RWPE2 (cell line): ENCODE measurements around the gene ACBD4.

Source experiments
- ATAC-seq: fragments of 200-7000 bp; cut with Tn5 transposase; 3 replicates; pipeline ENCODE4 v1.9.1; 2021; ENCODE audit warnings: low read depth
- DNase-seq: peaks from one replicate; pipeline ENCODE4 v3.0.0-alpha.2; 2020; ENCODE audit warnings: low spot score
- H3K27ac ChIP-seq: fragments of 450-650 bp; 2 replicates; pipeline ENCODE4 v1.5.1; 2017; ENCODE audit warnings: mild to moderate bottlenecking; ENCODE audit not compliant: poor library complexity, severe bottlenecking
- H3K27me3 ChIP-seq: fragments of 250-450 bp; sonication (Bioruptor Pico); 2 replicates; pipeline ENCODE4 v1.5.1; 2021; ENCODE audit warnings: mild to moderate bottlenecking, moderate library complexity; ENCODE audit not compliant: insufficient read depth, poor library complexity, severe bottlenecking
- H3K36me3 ChIP-seq: fragments of 250-450 bp; sonication (Bioruptor Pico); 2 replicates; pipeline ENCODE4 v1.5.1; 2020; ENCODE audit warnings: low read depth, mild to moderate bottlenecking, moderate library complexity
- H3K4me1 ChIP-seq: fragments of 250-450 bp; sonication (Bioruptor Pico); 2 replicates; pipeline ENCODE4 v1.5.1; 2021; ENCODE audit warnings: mild to moderate bottlenecking, moderate library complexity; ENCODE audit not compliant: insufficient read depth, poor library complexity, severe bottlenecking
- H3K4me3 ChIP-seq: fragments of 250-450 bp; sonication (Bioruptor Pico); 2 replicates; pipeline ENCODE4 v1.5.1; 2021; ENCODE audit warnings: mild to moderate bottlenecking, moderate library complexity; ENCODE audit not compliant: severe bottlenecking
- H3K9me3 ChIP-seq: fragments of 250-450 bp; sonication (Bioruptor Pico); 2 replicates; pipeline ENCODE4 v1.5.1; 2021; ENCODE audit warnings: mild to moderate bottlenecking, moderate library complexity; ENCODE audit not compliant: severe bottlenecking
- TF ChIP-seq, protein P1 (sequence below): fragments of 450-650 bp; IDR thresholded peaks from one replicate; pipeline ENCODE4 v1.5.1; 2017; ENCODE audit warnings: mild to moderate bottlenecking, moderate library complexity; ENCODE audit not compliant: poor library complexity, severe bottlenecking

ACBD4 gene

DNA sequence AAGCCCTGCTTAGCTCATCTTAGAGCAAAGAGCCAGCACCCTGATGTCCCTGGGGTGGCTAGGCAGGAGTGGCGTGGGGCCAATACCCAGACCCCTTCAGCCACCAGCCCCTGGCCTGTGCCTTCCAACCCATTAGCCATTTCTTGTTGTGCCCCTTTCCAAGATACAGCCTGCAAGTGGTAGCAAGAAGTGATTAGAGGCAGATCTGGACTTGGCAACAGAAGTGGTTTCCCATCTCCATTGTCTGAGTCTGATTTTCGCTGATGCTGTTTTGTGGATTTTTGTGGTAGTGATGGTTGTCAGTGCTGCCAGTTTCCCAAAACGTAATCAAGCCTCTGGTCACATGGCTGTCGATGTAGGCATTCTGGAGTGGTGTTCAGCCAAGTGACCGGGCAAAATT is 28.9 kb upstream of the ACBD4 start:
- TF ChIP-seq, protein P1, sequence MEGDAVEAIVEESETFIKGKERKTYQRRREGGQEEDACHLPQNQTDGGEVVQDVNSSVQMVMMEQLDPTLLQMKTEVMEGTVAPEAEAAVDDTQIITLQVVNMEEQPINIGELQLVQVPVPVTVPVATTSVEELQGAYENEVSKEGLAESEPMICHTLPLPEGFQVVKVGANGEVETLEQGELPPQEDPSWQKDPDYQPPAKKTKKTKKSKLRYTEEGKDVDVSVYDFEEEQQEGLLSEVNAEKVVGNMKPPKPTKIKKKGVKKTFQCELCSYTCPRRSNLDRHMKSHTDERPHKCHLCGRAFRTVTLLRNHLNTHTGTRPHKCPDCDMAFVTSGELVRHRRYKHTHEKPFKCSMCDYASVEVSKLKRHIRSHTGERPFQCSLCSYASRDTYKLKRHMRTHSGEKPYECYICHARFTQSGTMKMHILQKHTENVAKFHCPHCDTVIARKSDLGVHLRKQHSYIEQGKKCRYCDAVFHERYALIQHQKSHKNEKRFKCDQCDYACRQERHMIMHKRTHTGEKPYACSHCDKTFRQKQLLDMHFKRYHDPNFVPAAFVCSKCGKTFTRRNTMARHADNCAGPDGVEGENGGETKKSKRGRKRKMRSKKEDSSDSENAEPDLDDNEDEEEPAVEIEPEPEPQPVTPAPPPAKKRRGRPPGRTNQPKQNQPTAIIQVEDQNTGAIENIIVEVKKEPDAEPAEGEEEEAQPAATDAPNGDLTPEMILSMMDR = no peak
- Histone ChIP-seq H3K4me3 (no peak overlapping the region), H3K4me1 (no peaks in the 10 kb centered on the region), H3K36me3 (peaks cover 86% of the 10 kb centered on the region), H3K9me3 (no peaks in the 10 kb centered on the region), H3K27me3 (no peaks in the 10 kb centered on the region), H3K27ac (no peak overlapping the region)
- no peak for DNase-seq
- ATAC-seq = no peak

DNA sequence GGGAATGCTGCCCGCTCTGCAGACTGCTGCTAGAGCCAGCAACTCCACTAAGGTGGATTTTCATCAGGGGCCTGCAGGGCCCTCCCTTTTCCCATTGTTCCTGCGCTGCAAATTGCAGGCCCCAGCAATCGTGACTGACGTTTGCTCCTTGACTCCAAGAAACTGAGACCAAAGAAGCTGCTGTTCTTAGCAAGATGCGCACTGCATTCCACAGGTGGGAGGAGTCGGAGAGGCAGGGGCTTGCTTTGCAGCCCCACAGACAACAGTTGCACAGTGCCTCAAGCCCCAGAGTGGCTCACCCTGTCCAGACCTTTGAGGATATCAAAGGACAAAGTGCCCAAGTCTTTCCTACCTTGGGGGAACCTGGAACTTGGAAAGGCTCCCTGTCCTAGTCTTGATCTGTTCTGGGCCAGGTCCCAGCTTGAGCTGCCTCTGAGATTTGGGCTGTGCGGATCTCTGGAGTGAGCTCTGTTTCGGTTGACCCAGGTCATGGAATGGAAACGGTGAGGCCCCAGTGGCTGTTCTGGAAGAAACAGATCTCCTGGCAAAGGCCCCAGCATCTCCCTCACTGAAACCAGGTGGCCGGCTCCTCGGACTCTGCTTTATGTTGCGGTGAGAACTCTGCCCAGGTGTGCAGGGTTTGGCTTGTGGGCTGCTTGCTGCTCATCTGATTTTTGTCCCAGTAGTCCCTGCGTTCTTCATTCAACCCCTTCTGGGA is 28.0 kb upstream of the ACBD4 start:
- DNase-seq (no peak), ATAC-seq (no peak)
- TF ChIP-seq, protein P1 = no peak
- H3K9me3 ChIP-seq = no peaks in the 10 kb centered on the region
- no peaks in the 10 kb centered on the region for H3K4me1 ChIP-seq
- no peaks in the 10 kb centered on the region for H3K27me3 ChIP-seq
- H3K4me3 ChIP-seq = no peak overlapping the region
- peaks cover 86% of the 10 kb centered on the region for H3K36me3 ChIP-seq
- no peak overlapping the region for H3K27ac ChIP-seq

DNA sequence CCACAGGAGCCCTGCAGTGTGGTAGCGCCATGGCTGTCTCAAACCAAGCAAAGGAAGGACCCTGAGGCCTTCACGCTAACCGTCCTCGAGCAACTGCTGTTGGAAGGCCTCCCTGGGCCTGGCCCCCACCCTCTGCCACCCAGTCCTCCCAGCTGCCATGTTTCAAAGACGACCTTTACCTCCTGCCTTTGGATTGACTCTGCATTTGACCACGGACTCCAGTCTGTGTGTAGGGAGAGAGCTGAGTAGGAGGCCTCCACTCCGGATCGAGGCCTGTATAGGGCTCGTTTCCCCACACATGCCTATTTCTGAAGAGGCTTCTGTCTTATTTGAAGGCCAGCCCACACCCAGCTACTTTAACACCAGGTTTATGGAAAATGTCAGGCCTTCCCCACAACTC is 27.4 kb upstream of the ACBD4 start:
- H3K4me1 ChIP-seq = no peaks in the 10 kb centered on the region
- H3K4me3 ChIP-seq = no peak overlapping the region
- H3K9me3 ChIP-seq = no peaks in the 10 kb centered on the region
- DNase-seq (no peak), ATAC-seq (no peak)
- peaks cover 86% of the 10 kb centered on the region for H3K36me3 ChIP-seq
- H3K27ac ChIP-seq = no peak overlapping the region
- no peaks in the 10 kb centered on the region for H3K27me3 ChIP-seq
- TF ChIP-seq, protein P1 = no peak

DNA sequence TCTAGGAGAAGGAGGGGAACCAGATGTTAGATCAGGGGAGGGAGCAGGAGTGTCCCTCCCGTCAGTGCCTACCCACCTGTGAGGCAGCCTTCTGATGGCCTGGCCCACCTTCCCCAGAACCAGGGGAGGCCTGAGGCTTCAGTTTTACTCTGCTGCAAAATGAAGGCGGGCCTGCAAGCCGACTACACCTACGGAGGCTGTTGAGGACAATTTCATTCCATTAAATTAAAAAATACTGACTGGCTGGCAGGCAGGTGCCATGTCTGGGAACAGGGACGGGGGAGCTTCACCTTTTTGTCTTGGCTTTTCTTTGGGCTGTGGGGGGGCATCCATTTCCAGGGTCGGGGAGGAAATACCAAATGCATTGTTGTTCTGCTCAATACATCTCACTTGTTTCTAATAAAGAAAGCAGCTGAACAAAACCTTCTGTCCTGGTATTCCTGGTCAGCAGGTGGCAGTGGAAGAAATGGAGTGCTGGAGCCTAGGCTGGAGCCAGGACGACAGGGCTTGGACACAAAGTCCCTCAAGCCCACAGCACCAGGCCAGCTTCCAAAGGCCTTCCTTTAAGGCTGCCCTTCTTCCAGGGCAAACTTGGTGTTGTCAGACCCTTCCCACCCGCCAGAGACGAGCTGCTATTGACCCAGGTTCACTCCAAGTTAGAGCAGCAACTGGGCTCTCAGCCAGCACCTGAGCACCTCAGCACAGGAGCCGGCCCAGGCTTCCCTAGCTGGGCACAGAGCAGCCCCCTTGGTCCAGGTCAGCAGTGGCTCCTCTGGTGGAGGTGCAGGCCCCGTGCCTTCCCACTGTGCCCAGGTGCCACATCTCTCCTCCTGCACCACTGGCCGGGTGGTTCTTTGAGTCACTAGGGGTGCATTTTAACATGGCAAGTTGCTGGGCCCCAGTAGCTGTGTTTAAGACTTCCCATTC is 26.6 kb upstream of the ACBD4 start:
- peaks cover 86% of the 10 kb centered on the region for H3K36me3 ChIP-seq
- no peak overlapping the region for H3K27ac ChIP-seq
- no peak for DNase-seq
- H3K4me3 ChIP-seq = no peak overlapping the region
- TF ChIP-seq, protein P1 = peak; percentile 44
- ATAC-seq = peak; percentile 14; the same call in 1 of the 3 replicates
- no peaks in the 10 kb centered on the region for H3K9me3 ChIP-seq
- no peaks in the 10 kb centered on the region for H3K4me1 ChIP-seq
- H3K27me3 ChIP-seq = no peaks in the 10 kb centered on the region
